Measurements from ENCODE around the gene LAMB4.

LAMB4 gene

GRCh38 chr7:108114117-108114841 lies 15.9 kb downstream of the LAMB4 start:
- no peak for TF ChIP-seq EZH2phosphoT487 (IDR thresholded peaks at IDR 0.05; ENCODE audit: borderline replicate concordance, low read length)
- peak; percentile 76 for TF ChIP-seq CTCF (IDR thresholded peaks at IDR 0.05; ENCODE audit: low read depth, low read length, poor library complexity, severe bottlenecking)
- no peaks in the 10 kb centered on the region for H3K36me3 ChIP-seq (ENCODE audit: control insufficient read depth, low read length)
- no peak overlapping the region for H3K27ac ChIP-seq (ENCODE audit: low read depth, low read length)
- H3K79me2 ChIP-seq (ENCODE audit: control insufficient read depth, low read length): no peaks in the 10 kb centered on the region
- H3K4me3 ChIP-seq (ENCODE audit: low read length): no peak overlapping the region
- H3F3A ChIP-seq (ENCODE audit: control insufficient read depth, insufficient read depth): no peaks in the 10 kb centered on the region
- no peaks in the 10 kb centered on the region for H4K20me1 ChIP-seq (ENCODE audit: control insufficient read depth, insufficient read depth, low read depth, low read length)
- H3K9me2 ChIP-seq (replicated peaks; ENCODE audit: control insufficient read depth, low read length): no peaks in the 10 kb centered on the region
- peaks cover 6% of the 10 kb centered on the region for H3K27me3 ChIP-seq (ENCODE audit: control insufficient read depth, low read length)
- no peaks in the 10 kb centered on the region for H3K4me1 ChIP-seq (ENCODE audit: control insufficient read depth, low read length)
- H3K4me2 ChIP-seq (ENCODE audit: low read length): no peak overlapping the region
- H3K9me3 ChIP-seq (ENCODE audit: control insufficient read depth, insufficient read depth, low read length): no peaks in the 10 kb centered on the region

GRCh38 chr7:108112683-108113082 lies 17.5 kb downstream of the LAMB4 start:
- H3K36me3 ChIP-seq (ENCODE audit: control insufficient read depth, low read length): no peaks in the 10 kb centered on the region

GRCh38 chr7:108109221-108109908 lies 20.8 kb downstream of the LAMB4 start:
- Histone ChIP-seq H3K4me2 (ENCODE audit: low read length) (no peak overlapping the region), H3K36me3 (ENCODE audit: control insufficient read depth, low read length) (no peaks in the 10 kb centered on the region), H3K27ac (ENCODE audit: low read depth, low read length) (no peak overlapping the region), H3K4me3 (ENCODE audit: low read length) (no peak overlapping the region), H3K9me3 (ENCODE audit: control insufficient read depth, insufficient read depth, low read length) (no peaks in the 10 kb centered on the region), H3K27me3 (ENCODE audit: control insufficient read depth, low read length) (peaks cover 14% of the 10 kb centered on the region), H3K4me1 (ENCODE audit: control insufficient read depth, low read length) (no peaks in the 10 kb centered on the region), H4K20me1 (ENCODE audit: control insufficient read depth, insufficient read depth, low read depth, low read length) (no peaks in the 10 kb centered on the region), H3K9me2 (replicated peaks; ENCODE audit: control insufficient read depth, low read length) (no peaks in the 10 kb centered on the region), H3F3A (ENCODE audit: control insufficient read depth, insufficient read depth) (no peaks in the 10 kb centered on the region), H3K79me2 (ENCODE audit: control insufficient read depth, low read length) (no peaks in the 10 kb centered on the region)
- TF ChIP-seq CTCF (IDR thresholded peaks at IDR 0.05; ENCODE audit: low read depth, low read length, poor library complexity, severe bottlenecking): peak; percentile 73
- TF ChIP-seq EZH2phosphoT487 (IDR thresholded peaks at IDR 0.05; ENCODE audit: borderline replicate concordance, low read length): no peak

More at GRCh38 chr7:108112683-108113082, 17.5 kb downstream of the LAMB4 start:
- no peak overlapping the region for H3K4me2 ChIP-seq (ENCODE audit: low read length)
- no peaks in the 10 kb centered on the region for H3K79me2 ChIP-seq (ENCODE audit: control insufficient read depth, low read length)
- peaks cover 11% of the 10 kb centered on the region for H3K27me3 ChIP-seq (ENCODE audit: control insufficient read depth, low read length)
- H3K4me1 ChIP-seq (ENCODE audit: control insufficient read depth, low read length): no peaks in the 10 kb centered on the region
- no peak overlapping the region for H3K27ac ChIP-seq (ENCODE audit: low read depth, low read length)
- TF ChIP-seq EZH2phosphoT487 (IDR thresholded peaks at IDR 0.05; ENCODE audit: borderline replicate concordance, low read length) (no peak), CTCF (IDR thresholded peaks at IDR 0.05; ENCODE audit: low read depth, low read length, poor library complexity, severe bottlenecking) (no peak)
- no peaks in the 10 kb centered on the region for H3F3A ChIP-seq (ENCODE audit: control insufficient read depth, insufficient read depth)
- H3K9me3 ChIP-seq (ENCODE audit: control insufficient read depth, insufficient read depth, low read length): no peaks in the 10 kb centered on the region
- H3K9me2 ChIP-seq (replicated peaks; ENCODE audit: control insufficient read depth, low read length): no peaks in the 10 kb centered on the region
- H4K20me1 ChIP-seq (ENCODE audit: control insufficient read depth, insufficient read depth, low read depth, low read length): no peaks in the 10 kb centered on the region
- H3K4me3 ChIP-seq (ENCODE audit: low read length): no peak overlapping the region
